ENCODE measurements around the gene TCFL5.

Gene TCFL5

DNA sequence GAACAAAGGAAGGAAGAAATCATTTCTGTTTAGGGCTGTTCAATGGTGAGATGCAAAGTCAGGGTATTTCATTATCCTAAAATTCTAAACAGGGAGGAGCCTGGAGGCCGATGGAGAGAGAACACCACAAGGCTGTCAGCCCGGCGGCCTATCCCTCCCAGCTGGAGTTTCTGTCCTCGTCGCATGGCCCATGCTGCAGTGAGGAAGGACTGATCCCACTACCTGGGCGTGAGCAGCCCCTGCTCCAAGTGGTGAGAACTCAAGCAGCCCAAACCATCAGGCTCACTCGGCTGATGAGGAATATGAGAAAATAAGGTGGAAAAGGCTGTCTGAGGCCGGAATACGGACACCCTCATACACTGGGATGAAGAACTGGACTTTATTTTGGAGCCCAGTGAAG lies 33.9 kb upstream of the TCFL5 start:
- no peak for DNase-seq (ENCODE audit: low read depth in 3 of 3)

DNA sequence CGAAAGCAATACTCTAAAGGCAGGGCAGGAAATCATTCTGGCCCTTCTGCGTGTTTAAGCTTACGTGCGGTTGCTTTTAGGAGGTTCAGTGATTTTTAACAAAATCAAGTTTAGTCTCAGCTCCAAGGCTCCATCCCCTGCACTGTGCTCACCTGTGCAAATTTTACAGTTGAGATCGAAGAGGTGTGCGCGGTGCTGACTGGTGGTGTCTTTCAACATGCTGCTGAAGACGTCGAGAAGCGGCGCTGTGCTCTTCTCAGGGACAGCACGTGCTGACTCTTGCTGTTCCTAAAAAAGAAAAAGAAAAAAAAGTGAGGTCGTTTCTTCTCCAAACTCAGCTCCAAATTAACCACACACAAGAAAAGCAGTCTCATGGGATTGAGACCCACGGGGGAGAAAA lies 32.6 kb upstream of the TCFL5 start:
- no peak for DNase-seq (ENCODE audit: low read depth in 3 of 3)

DNA sequence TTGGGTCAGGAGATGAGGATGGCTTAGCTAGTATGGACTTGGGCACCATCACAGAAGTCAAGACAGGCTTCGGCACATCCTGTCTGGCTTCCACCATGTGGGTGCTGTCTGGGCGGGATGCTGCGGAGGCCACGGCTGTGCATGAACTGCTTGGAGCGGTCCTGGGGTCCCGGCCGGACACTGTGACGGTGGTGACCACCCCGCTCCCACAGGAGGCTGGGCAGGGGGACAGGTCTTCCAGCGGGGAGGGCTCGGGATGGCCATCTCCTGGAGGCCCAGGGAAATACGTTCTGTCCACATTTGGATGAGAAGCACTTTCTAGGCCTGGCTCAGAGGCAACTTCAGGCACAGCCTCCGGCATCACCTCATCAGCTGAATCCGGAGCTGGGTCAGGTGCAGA lies 32.1 kb upstream of the TCFL5 start:
- no peak for DNase-seq (ENCODE audit: low read depth in 3 of 3)

DNA sequence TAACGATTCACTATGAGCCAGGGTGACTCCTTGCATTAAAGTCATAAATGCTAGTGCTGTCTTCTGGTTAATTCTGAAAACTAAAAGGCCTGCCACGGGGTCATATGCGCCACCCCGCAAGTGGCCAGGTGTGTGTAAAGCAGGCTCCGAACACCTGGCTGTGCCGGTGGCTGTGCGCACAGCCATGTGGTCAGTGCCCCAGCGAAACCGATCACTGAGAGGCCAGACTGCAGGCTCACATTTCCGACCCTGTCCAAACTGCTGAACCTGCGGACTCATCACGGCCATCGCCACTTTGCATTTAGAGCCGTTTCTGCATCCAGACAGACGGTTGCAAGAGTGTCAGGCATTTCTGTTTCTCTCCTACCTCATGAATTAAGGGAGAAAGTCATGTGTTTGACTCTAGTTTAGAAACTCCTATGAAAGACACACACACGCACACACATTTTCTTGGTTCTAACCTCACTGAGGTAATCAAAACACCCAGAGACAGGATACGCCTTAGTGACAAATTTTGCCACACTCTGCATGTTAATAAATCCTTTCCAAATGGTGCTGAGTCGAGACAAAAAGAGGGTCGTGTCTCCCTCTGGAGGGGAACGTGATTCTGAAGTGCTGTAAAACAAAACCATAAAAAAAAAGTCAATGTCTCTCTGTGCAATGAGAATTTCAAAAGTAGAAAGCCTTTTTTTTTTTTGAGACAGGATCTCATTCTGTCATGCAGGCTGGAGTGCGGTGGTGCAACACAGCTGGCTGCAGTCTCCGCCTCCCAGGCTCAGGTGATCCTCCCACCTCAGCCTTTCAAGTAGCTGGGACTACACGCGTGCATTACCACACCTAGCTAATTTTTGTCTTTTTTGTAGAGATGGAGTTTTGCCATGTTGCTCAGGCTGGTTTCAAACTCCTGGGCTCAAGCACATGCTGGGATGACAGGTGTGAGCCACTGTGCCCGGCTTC lies 31.0 kb upstream of the TCFL5 start:
- DNase-seq (ENCODE audit: low read depth in 3 of 3): no peak

DNA sequence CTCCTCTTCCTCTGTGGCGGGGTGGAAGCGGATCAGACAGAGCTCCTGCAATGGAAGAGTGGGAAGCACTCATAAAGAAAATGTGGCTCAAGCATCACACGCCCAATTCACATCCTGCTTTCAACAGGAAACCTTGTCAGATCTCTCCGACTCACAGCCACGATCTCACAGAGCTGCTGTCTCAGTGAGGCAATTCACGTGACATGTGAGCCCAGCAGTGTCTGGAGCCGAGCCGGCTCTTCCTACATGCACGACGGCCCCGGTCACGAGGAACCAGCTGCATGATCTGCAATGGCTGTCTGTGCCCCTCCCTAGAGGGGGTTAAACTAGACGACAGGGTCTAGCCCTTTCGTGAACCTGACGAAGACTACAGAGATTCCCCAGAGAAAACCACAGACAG lies 29.5 kb upstream of the TCFL5 start:
- no peak for DNase-seq (ENCODE audit: low read depth in 3 of 3)

- DNase-seq (ENCODE audit: low read depth in 3 of 3): no peak
Observed at GRCh38 chr20:62890444-62890843, 28.8 kb upstream of the TCFL5 start.

- DNase-seq (ENCODE audit: low read depth in 3 of 3): no peak
Observed at GRCh38 chr20:62889871-62890270, 28.2 kb upstream of the TCFL5 start.

GRCh38 chr20:62889411-62889810 lies 27.8 kb upstream of the TCFL5 start:
- DNase-seq (ENCODE audit: low read depth in 3 of 3): no peak

GRCh38 chr20:62888910-62889309 lies 27.3 kb upstream of the TCFL5 start:
- no peak for DNase-seq (ENCODE audit: low read depth in 3 of 3)

DNA sequence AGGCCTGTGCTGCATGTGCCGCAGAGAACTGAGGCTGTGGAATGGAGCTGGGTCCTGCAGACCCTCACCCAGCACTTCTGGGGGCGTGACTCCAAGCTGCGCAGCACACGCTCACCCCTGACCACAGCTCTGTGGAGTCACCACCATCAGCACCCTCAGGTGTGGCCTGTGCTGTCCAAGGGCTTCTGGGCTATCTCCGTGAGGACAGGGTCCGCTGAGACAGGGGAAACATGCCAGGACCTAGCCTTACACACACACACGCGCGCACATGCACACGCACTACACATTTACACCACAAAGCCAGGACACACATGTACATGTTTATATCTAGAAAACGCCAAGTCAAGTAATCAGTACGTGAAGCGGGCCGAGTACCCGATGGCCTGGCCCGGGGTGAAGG lies 26.8 kb upstream of the TCFL5 start:
- DNase-seq (ENCODE audit: low read depth in 3 of 3): no peak

DNA sequence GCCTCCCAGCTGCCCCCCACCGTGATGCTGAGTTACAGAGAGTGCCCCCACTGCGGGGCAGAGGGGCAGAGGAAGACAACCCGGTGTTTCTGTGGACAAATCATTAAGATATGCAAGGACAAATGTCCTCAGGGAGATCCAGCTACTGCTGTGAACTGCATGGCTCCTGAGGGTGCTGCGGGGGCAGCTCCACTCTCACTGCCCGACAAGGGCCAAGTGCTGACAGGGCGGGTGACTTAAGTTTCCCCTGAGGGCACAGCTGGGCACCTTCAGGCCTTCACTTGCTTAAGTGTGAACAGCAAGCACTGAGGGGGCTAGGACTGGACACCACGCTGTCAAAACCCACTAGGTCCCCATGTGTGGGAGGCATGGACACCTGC lies 26.2 kb upstream of the TCFL5 start:
- no peak for DNase-seq (ENCODE audit: low read depth in 3 of 3)

- DNase-seq (ENCODE audit: low read depth in 3 of 3): no peak
Observed at GRCh38 chr20:62887152-62887859, 25.7 kb upstream of the TCFL5 start.

DNA sequence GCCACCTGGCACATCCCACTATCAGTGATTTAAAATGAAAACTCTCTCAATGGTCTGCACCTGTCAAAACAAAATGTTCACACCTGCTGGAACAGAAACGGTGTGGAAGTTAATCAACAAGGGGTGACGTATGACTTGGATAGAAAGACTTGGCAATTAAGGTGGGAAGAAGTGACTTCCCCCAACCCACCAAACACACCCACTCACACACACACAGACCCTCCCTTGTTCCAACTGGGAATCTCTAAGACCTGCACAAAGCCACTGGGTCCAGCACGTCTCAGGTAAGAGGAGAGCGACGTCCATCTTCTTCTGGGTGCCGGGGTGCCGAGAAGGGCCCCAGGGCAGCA lies 25.1 kb upstream of the TCFL5 start:
- DNase-seq (ENCODE audit: low read depth in 3 of 3): no peak

GRCh38 chr20:62885896-62886708 lies 24.5 kb upstream of the TCFL5 start:
- DNase-seq (ENCODE audit: low read depth in 3 of 3): no peak

DNA sequence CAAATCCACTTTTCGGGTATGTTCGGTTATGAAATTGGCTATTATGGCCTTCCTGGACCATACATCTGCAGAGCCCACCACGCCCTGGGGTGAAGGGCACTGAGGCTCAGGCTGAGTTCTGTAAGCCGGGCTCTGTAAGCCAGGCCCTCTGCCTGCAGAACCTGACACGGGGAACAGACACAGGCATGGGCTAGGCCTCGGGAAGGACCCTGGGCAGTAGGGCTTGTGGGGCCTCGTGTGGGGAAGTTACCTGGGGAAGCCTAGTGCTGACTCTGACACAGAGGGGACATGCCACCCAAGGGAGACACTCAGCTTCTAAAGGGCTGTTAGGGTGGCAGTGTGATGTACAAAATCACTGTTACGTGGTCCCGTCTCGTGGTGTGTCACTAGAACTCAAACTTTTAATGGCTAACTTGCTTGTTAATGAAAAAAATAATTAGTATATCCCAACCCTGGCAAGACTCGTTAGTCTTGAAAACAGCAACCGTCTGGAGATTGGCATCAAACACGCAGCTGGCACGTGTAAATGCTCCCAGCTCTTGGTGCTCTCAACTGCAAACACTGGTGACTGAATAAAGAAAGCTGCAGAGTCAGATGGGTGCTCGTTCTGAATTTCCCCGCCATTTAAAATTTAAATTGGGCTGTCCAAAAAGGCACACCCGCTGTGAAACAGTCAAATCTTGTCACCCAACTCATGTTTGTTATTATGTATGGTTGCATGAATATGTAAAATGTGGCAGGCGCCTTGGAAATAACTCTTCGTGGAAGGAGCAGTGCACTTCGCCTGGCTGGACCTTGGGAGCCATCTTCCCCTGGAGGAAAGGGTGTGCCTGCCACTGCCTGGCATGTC lies 23.6 kb upstream of the TCFL5 start:
- DNase-seq (ENCODE audit: low read depth in 3 of 3): no peak

GRCh38 chr20:62884556-62884955 lies 22.9 kb upstream of the TCFL5 start:
- DNase-seq (ENCODE audit: low read depth in 3 of 3): no peak

DNA sequence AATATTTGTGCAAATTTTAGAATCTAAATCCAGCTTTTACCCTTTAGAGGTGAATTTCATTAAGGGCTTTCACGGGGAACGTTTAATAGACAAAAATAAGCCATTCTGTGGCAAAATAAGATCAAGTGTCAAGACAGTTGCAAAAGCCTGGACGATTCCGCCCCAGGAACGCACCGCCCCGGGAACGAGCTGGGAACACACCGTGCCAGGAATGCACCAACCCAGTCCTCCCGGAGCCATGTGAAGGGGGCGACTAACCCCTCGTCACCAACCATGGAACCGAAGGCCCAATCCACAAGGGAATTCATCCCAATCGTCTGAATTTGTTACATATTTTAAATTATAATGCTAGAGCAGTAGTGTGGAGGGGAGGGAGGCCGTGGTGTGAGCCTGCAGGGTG lies 20.8 kb upstream of the TCFL5 start:
- no peak for DNase-seq (ENCODE audit: low read depth in 3 of 3)

GRCh38 chr20:62881662-62882395 lies 20.2 kb upstream of the TCFL5 start:
- DNase-seq (ENCODE audit: low read depth in 3 of 3): no peak

DNA sequence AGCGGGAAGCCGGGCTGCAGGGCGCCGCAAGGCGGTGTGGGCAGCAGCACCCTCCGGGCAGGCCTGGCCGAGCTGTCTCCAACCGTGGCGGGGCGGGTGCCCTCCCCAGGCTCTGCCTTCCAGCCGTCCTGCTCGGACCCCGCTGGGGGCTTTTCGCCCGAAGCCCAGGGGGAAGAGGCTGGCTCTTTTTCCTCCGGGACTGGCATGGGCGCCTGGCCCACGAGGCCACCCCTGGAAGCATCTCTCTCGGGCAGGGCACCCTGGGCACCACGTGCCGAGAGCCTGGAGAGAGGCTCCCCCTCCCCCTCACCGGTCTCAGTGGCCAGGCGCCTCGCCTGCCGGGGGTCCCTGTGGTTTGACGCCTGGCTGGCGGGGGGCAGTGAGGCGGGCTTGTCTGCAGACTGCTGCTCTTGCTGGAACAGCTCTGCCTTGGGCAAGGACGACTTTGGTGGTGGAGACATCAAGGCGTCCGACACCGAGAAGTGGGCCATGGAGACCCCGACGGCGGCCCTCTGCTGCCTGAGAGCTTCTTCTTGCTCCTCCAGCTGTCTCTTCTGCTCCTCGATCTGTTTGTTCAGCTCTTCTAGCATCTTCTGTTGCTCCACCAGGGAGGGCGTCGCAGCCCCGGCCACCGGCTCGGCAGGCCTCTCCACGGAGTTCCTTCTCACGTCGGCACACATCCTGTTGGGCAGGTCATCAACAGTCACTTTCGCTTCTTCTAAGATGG lies 19.5 kb upstream of the TCFL5 start:
- no peak for DNase-seq (ENCODE audit: low read depth in 3 of 3)
